ENCODE measurements around the gene FSCN2. TPM values are rescaled to one million over a fixed set of nuclear protein-coding genes. Genes with fewer than 3 reads are reported as not detected.

FSCN2 gene
- total RNA-seq, 1 experiment from 2014 or later: 2.9 TPM

DNA sequence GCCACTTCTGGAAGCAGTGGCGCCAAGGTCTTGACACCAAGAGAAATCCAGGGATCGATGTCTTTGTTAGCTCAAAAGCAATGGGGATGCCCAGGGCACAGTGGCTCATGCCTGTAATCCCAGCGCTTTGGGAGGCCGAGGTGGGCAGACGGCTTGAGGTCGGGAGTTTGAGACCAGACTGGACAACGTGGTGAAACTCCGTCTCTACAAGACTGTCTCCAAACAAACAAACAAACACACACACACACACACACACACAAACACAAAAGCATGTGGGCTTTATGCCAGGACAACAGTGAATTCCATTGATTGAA lies 46.4 kb downstream of the FSCN2 start:
- peaks cover 25% of the 10 kb centered on the region for H3K4me1 ChIP-seq
- intact Hi-C loops (cut with micrococcal nuclease; ENCODE audit: unreplicated experiment): no loop called here
- no peak overlapping the region for H3K4me3 ChIP-seq (ENCODE audit: low read depth, low read length)
- no peak for DNase-seq
- H3K36me3 Mint-ChIP-seq (ENCODE audit: insufficient read depth, unreplicated experiment): peaks cover 82% of the 10 kb centered on the region
- H3K27ac Mint-ChIP-seq (ENCODE audit: unreplicated experiment): no peak overlapping the region
- no peaks in the 10 kb centered on the region for H3K27me3 ChIP-seq (replicated peaks; ENCODE audit: control insufficient read depth, insufficient read depth, low read length)
- H3K9me3 Mint-ChIP-seq (ENCODE audit: unreplicated experiment): no peaks in the 10 kb centered on the region
- TF ChIP-seq, protein P1, sequence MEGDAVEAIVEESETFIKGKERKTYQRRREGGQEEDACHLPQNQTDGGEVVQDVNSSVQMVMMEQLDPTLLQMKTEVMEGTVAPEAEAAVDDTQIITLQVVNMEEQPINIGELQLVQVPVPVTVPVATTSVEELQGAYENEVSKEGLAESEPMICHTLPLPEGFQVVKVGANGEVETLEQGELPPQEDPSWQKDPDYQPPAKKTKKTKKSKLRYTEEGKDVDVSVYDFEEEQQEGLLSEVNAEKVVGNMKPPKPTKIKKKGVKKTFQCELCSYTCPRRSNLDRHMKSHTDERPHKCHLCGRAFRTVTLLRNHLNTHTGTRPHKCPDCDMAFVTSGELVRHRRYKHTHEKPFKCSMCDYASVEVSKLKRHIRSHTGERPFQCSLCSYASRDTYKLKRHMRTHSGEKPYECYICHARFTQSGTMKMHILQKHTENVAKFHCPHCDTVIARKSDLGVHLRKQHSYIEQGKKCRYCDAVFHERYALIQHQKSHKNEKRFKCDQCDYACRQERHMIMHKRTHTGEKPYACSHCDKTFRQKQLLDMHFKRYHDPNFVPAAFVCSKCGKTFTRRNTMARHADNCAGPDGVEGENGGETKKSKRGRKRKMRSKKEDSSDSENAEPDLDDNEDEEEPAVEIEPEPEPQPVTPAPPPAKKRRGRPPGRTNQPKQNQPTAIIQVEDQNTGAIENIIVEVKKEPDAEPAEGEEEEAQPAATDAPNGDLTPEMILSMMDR (IDR thresholded peaks at IDR 0.05; ENCODE audit: insufficient read depth in 1 of 2, low read depth in 1 of 2, low read length in 1 of 2, severe bottlenecking in 1 of 2, unreplicated experiment in 1 of 2): no peak
- no TSS peak for BruUV-seq (replicated peaks)
- ChIA-PET POLR2A (no interaction called here), CTCF (no interaction called here)
- H3K4me1 Mint-ChIP-seq (ENCODE audit: low read depth, unreplicated experiment): peaks cover 41% of the 10 kb centered on the region
- H3K9me3 ChIP-seq: no peaks in the 10 kb centered on the region
- peaks cover 7% of the 10 kb centered on the region for H3K36me3 ChIP-seq (ENCODE audit: control insufficient read depth, insufficient read depth, low read length)
- no peak overlapping the region for H3K4me3 Mint-ChIP-seq (ENCODE audit: unreplicated experiment)
- no peaks in the 10 kb centered on the region for H3K27me3 Mint-ChIP-seq (ENCODE audit: insufficient read depth, unreplicated experiment)

DNA sequence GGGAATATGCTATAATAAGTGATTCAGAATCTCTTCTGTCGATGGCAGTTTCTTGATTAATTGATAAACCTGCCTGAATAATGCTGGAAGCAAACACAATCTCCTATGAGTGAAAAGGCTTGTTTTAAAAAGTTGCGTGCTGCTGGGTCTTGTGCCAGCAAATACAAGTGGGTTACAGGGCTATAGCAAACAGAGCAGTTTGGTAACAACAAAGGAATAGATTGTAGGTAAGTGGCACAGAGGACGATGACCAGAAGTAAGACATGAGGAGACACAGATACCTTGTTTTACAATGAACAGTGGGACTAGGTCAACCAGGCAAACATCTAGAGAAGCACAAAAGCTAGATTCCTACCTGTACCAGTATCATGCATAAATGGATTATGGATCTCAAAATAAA lies 47.7 kb downstream of the FSCN2 start:
- no TSS peak for BruUV-seq (replicated peaks)
- Mint-ChIP-seq H3K27me3 (ENCODE audit: insufficient read depth, unreplicated experiment) (no peaks in the 10 kb centered on the region), H3K9me3 (ENCODE audit: unreplicated experiment) (no peaks in the 10 kb centered on the region), H3K4me1 (ENCODE audit: low read depth, unreplicated experiment) (peaks cover 51% of the 10 kb centered on the region), H3K27ac (ENCODE audit: unreplicated experiment) (no peak overlapping the region), H3K36me3 (ENCODE audit: insufficient read depth, unreplicated experiment) (peaks cover 82% of the 10 kb centered on the region), H3K4me3 (ENCODE audit: unreplicated experiment) (no peak overlapping the region)
- CTCF ChIA-PET: no interaction called here
- POLR2A ChIA-PET: no interaction called here
- Histone ChIP-seq H3K36me3 (ENCODE audit: control insufficient read depth, insufficient read depth, low read length) (peaks cover 4% of the 10 kb centered on the region; the same call in 1 of the 2 replicates), H3K27me3 (replicated peaks; ENCODE audit: control insufficient read depth, insufficient read depth, low read length) (no peaks in the 10 kb centered on the region), H3K4me3 (ENCODE audit: low read depth, low read length) (no peak overlapping the region), H3K9me3 (no peaks in the 10 kb centered on the region), H3K4me1 (peaks cover 25% of the 10 kb centered on the region)
- intact Hi-C loops (cut with micrococcal nuclease; ENCODE audit: unreplicated experiment): loop anchor here (1.0 kb wide), 1 partner anchor 23 kb away; no protein-coding TSS in a partner anchor
- TF ChIP-seq, protein P1 (IDR thresholded peaks at IDR 0.05; ENCODE audit: insufficient read depth in 1 of 2, low read depth in 1 of 2, low read length in 1 of 2, severe bottlenecking in 1 of 2, unreplicated experiment in 1 of 2): no peak
- DNase-seq: no peak

DNA sequence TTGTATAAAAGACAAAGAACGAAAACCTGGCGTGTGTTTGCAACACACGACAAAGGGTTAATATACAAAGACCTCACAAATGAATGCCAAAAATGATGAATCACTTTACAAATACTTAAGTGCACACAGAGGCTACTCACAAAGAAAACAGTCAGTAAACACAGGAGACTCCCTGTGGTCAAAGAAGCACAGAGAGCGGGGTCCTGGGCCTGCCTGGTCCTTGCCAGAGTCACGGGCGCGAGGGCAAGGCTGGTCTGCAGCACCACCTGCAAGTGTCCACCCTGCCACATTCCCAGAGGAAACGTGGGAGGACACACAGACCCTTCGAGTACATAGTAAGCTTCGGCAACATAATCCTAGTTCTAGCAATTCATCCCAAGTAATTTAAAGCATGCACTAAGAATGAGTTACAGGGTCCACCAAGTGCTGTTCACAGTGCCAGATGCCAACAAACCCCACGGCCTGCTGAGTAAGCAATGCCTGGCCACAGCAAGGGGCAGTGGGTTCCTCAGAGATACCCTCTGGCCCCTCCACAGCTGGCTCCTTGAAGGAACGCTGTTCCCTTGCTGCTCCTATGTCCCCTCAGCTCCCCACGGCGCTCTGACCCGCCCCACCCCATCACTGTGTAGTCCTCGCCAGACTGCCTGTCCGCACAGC lies 48.6 kb downstream of the FSCN2 start:
- intact Hi-C loops (cut with micrococcal nuclease; ENCODE audit: unreplicated experiment): loop anchor here (1.0 kb wide), 1 partner anchor 23 kb away; no protein-coding TSS in a partner anchor
- peaks cover 51% of the 10 kb centered on the region for H3K4me1 Mint-ChIP-seq (ENCODE audit: low read depth, unreplicated experiment)
- POLR2A ChIA-PET: interaction anchor here (0.6 kb wide), 1 partner anchor 54 kb away, joined by 3 read pairs; no protein-coding TSS in a partner anchor
- peaks cover 7% of the 10 kb centered on the region for H3K36me3 ChIP-seq (ENCODE audit: control insufficient read depth, insufficient read depth, low read length)
- BruUV-seq (replicated peaks): no TSS peak
- peak in 1 of 2 experiments; percentile 42 for DNase-seq
- peaks cover 84% of the 10 kb centered on the region for H3K36me3 Mint-ChIP-seq (ENCODE audit: insufficient read depth, unreplicated experiment)
- peak overlapping the region; percentile 28 for H3K4me3 Mint-ChIP-seq (ENCODE audit: unreplicated experiment)
- peak overlapping the region; percentile 66 for H3K27ac Mint-ChIP-seq (ENCODE audit: unreplicated experiment)
- TF ChIP-seq, protein P1 (IDR thresholded peaks at IDR 0.05; ENCODE audit: insufficient read depth in 1 of 2, low read depth in 1 of 2, low read length in 1 of 2, severe bottlenecking in 1 of 2, unreplicated experiment in 1 of 2): no peak
- H3K9me3 Mint-ChIP-seq (ENCODE audit: unreplicated experiment): no peaks in the 10 kb centered on the region
- CTCF ChIA-PET: interaction anchor here (0.5 kb wide), 1 partner anchor 54 kb away, joined by 3 read pairs; no protein-coding TSS in a partner anchor
- no peaks in the 10 kb centered on the region for H3K27me3 ChIP-seq (replicated peaks; ENCODE audit: control insufficient read depth, insufficient read depth, low read length)
- no peak overlapping the region for H3K4me3 ChIP-seq (ENCODE audit: low read depth, low read length)
- H3K4me1 ChIP-seq: peaks cover 25% of the 10 kb centered on the region
- H3K27me3 Mint-ChIP-seq (ENCODE audit: insufficient read depth, unreplicated experiment): no peaks in the 10 kb centered on the region
- no peaks in the 10 kb centered on the region for H3K9me3 ChIP-seq
